Neural progenitor cell (in vitro differentiated cells): Measurements from ENCODE around the gene FBXO33.

ENCODE experiments used
- CTCF ChIP-seq: fragments of 200-600 bp; sonication (generic); IDR thresholded peaks from 2 replicates; pipeline ENCODE4 v1.5.1; 2017; ENCODE audit warnings: antibody characterized with exemption, mild to moderate bottlenecking
- EZH2 ChIP-seq: fragments of 200-600 bp; sonication (generic); IDR thresholded peaks from 2 replicates; pipeline ENCODE4 v1.6.1; 2017; ENCODE audit warnings: antibody characterized with exemption, mild to moderate bottlenecking, moderate library complexity
- EZH2phosphoT487 ChIP-seq: fragments of 200-600 bp; sonication (generic); IDR thresholded peaks from 2 replicates; pipeline ENCODE4 v1.6.1; 2017; ENCODE audit warnings: antibody characterized with exemption

GRCh38 chr14:39376667-39377403, 55.4 kb downstream of the FBXO33 start:
- TF ChIP-seq EZH2 (no peak), CTCF (no peak), EZH2phosphoT487 (no peak)
